Endothelial cell of umbilical vein (primary cell): ENCODE data around the gene KCNJ16. TPM values are rescaled to one million over a fixed set of nuclear protein-coding genes. Genes with fewer than 3 reads are reported as not detected.

Experiments used
- BruUV-seq: library from RNA; stranded (reverse); fragments of 400-500 nt; replicated peaks from 2 replicates; lab custom pipeline; 2021; lab: Mats Ljungman, UMichigan
- CTCF ChIA-PET: fragments of 300-600, 350-600 bp; sonication (Branson Sonifier 250); formaldehyde crosslinking; loops from one replicate; lab custom pipeline; 2021; ENCODE audit warnings: antibody characterized with exemption, inconsistent platforms; lab: Charles Lee
- POLR2A ChIA-PET: fragments of 300-600, 350-600 bp; sonication (Branson Sonifier 250); formaldehyde crosslinking; loops from one replicate; lab custom pipeline; 2021; ENCODE audit warnings: antibody characterized with exemption, inconsistent platforms; lab: Charles Lee
- DNase-seq: peaks from one replicate; pipeline ENCODE4 v3.0.0-alpha.2; 2011; ENCODE audit warnings: low read depth, low spot score
- FAIRE-seq: peaks from 2 replicates; lab custom pipeline; 2011; peaks lifted over from hg19 to GRCh38; lab: Jason Lieb, UNC
- H2AFZ ChIP-seq: 2 replicates; pipeline ENCODE4 v1.6.0; 2012; ENCODE audit warnings: low read depth, low read length, control low read depth, inconsistent platforms
- H3K27ac ChIP-seq: 2 replicates; pipeline ENCODE4 v1.5.1; 2011; ENCODE audit warnings: low read depth, mild to moderate bottlenecking, control low read depth, low read length, moderate library complexity; ENCODE audit not compliant: insufficient read depth
- H3K27me3 ChIP-seq, 2 experiments: 2 replicates each; pipeline versions ENCODE4 v1.6.0 to v1.6.1; 2011; ENCODE audit warnings: low read length in 2 of 2, mixed read lengths in 1 of 2; ENCODE audit not compliant: control insufficient read depth in 2 of 2, insufficient read depth in 2 of 2
- H3K36me3 ChIP-seq, 2 experiments: 2 replicates in 1 of 2; 3 replicates in 1 of 2; pipeline ENCODE4 v1.5.1; 2011; ENCODE audit warnings: low read length in 2 of 2, mild to moderate bottlenecking in 1 of 2, moderate library complexity in 1 of 2; ENCODE audit not compliant: control insufficient read depth in 2 of 2, insufficient read depth in 2 of 2; ENCODE audit errors: extremely low read depth in 1 of 2
- H3K4me1 ChIP-seq: 3 replicates; pipeline ENCODE4 v1.5.1; 2011; ENCODE audit warnings: mild to moderate bottlenecking, low read length; ENCODE audit not compliant: control insufficient read depth, insufficient read depth; ENCODE audit errors: extremely low read depth
- H3K4me2 ChIP-seq: 2 replicates; pipeline ENCODE4 v1.6.1; 2011; ENCODE audit warnings: low read length, control low read depth, mixed read lengths; ENCODE audit not compliant: insufficient read depth
- H3K4me3 ChIP-seq, 3 experiments: fragments of 200-600 bp in 1 of 3; sonication (generic), shearing (Covaris generic) in 1 of 3; replicated peaks in 1 of 3; 2 replicates each; pipeline ENCODE4 v1.5.1; 2011 to 2016; ENCODE audit warnings: control low read depth in 3 of 3, low read length in 3 of 3, mild to moderate bottlenecking in 2 of 3, inconsistent platforms in 1 of 3, low read depth in 1 of 3, moderate library complexity in 1 of 3; ENCODE audit not compliant: insufficient read depth in 1 of 3
- H3K79me2 ChIP-seq: 2 replicates; pipeline ENCODE4 v1.6.0; 2012; ENCODE audit warnings: low read length, inconsistent platforms; ENCODE audit not compliant: control insufficient read depth, insufficient read depth
- H3K9ac ChIP-seq: replicated peaks from 2 replicates; pipeline ENCODE3; 2011; ENCODE audit warnings: low read length, control low read depth; ENCODE audit not compliant: insufficient read depth; ENCODE audit errors: extremely low read depth
- H3K9me1 ChIP-seq: replicated peaks from 3 replicates; pipeline ENCODE4 v1.6.0; 2011; ENCODE audit warnings: mild to moderate bottlenecking, low read length; ENCODE audit not compliant: control insufficient read depth, insufficient read depth; ENCODE audit errors: extremely low read depth
- H3K9me3 ChIP-seq: replicated peaks from 2 replicates; pipeline ENCODE4 v1.5.1; 2012; ENCODE audit warnings: low read length, inconsistent platforms; ENCODE audit not compliant: control insufficient read depth, insufficient read depth
- H4K20me1 ChIP-seq: replicated peaks from 2 replicates; pipeline ENCODE3; 2011; ENCODE audit warnings: mild to moderate bottlenecking, low read length; ENCODE audit not compliant: control insufficient read depth, insufficient read depth; ENCODE audit errors: extremely low read depth
- CTCF ChIP-seq, 2 donors: IDR thresholded peaks; 1 replicate in 1 of 2; 2 replicates in 1 of 2; pipeline ENCODE4 v1.5.1; 2011; ENCODE audit warnings: low read length in 2 of 2, mild to moderate bottlenecking in 2 of 2, moderate library complexity in 2 of 2, control low read depth in 1 of 2, inconsistent platforms in 1 of 2, low read depth in 1 of 2; ENCODE audit not compliant: insufficient read depth in 1 of 2; ENCODE audit errors: extremely low read depth in 1 of 2
- EZH2 ChIP-seq: IDR thresholded peaks from 2 replicates; pipeline ENCODE4 v1.6.1; 2012; ENCODE audit warnings: borderline replicate concordance, low read depth, mild to moderate bottlenecking, moderate library complexity, low read length, inconsistent platforms; ENCODE audit not compliant: severe bottlenecking
- FOS ChIP-seq: IDR thresholded peaks from 2 replicates; pipeline ENCODE4 v1.6.1; 2011; ENCODE audit warnings: mild to moderate bottlenecking, low read length, moderate library complexity, borderline replicate concordance; ENCODE audit not compliant: insufficient read depth
- GATA2 ChIP-seq: IDR thresholded peaks from 2 replicates; pipeline ENCODE4 v1.7.0; 2011; ENCODE audit warnings: low read depth, mild to moderate bottlenecking, moderate library complexity, mixed read lengths, low read length; ENCODE audit not compliant: insufficient read length, insufficient read depth
- MYC ChIP-seq: IDR thresholded peaks from one replicate; pipeline ENCODE4 v1.6.1; 2011; ENCODE audit warnings: mild to moderate bottlenecking, low read depth, low read length
- POLR2A ChIP-seq: IDR thresholded peaks from 2 replicates; pipeline ENCODE4 v1.6.1; 2012; ENCODE audit warnings: low read depth, mild to moderate bottlenecking, control low read depth, low read length
- POLR2AphosphoS5 ChIP-seq: IDR thresholded peaks from 2 replicates; pipeline ENCODE4 v1.6.1; 2012; ENCODE audit warnings: low read depth, mild to moderate bottlenecking, control low read depth, low read length, moderate library complexity; ENCODE audit not compliant: insufficient read depth
- dilution Hi-C: fragments of 300-500 bp; cut with MboI; formaldehyde crosslinking; loops from one replicate; pipeline ENCODE4 v1.15.0; 2019; ENCODE audit warnings: low sequenced_read_pairs; ENCODE audit not compliant: extremely low pct_ligation_motif_present
- intact Hi-C: fragments of 100-400 bp; cut with micrococcal nuclease; formaldehyde crosslinking; loops from one replicate; pipeline ENCODE4 v1.10.0; 2022
- polyA plus RNA-seq, 4 experiments: library from polyadenylated mRNA; depleted of rRNA in 3 of 4; stranded (reverse) in 3 of 4; unstranded in 1 of 4; fragments of >200 nt; gene quantifications; 2 replicates each; pipeline versions ENCODE4 v1.2.1 to v1.2.3, GENCODE V29; 2011 to 2012; ENCODE audit warnings: missing spikeins in 1 of 4
- total RNA-seq: library from RNA; stranded (reverse); gene quantifications from 2 replicates; pipeline ENCODE4 v1.2.3, GENCODE V29; 2021
- TF ChIP-seq, protein P1 (sequence below): IDR thresholded peaks from 2 replicates; pipeline ENCODE4 v1.6.1; 2011; ENCODE audit not compliant: insufficient read depth, insufficient read length

The KCNJ16 gene
- total and polyA plus RNA-seq, 2 donors (not counting 3 experiments of a cell fraction or from before 2014, with no cell fraction given), result 0.07 TPM; not detected in 1

DNA sequence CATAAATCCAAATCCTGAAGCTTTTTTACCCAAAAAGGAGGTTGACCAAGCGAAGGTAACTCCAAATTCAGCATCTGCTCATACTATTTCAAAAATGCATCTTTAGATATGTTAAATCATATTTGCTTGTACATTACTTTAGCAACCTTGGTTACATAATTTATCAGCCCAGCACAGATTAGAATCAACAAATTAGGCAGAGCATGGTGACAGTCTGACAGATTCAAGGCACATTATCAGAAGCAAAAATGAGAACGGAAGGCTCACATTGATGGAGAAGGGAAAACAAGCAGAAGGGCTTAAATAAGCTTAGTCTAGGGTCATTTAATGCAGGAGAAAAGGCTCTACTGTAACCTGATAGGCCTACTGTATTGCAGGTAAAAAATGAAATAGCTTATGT is 90.4 kb downstream of the KCNJ16 start:
- FAIRE-seq, result no peak

More for the DNA sequence above, 90.4 kb downstream of the KCNJ16 start:
- H3K4me1 ChIP-seq, result peaks cover 36% of the 10 kb centered on the region
- H3K4me2 ChIP-seq, result no peak overlapping the region
- H3K4me3 ChIP-seq, result no peak overlapping the region
- no peak for TF ChIP-seq GATA2
- no peak for TF ChIP-seq CTCF (IDR thresholded peaks at IDR 0.05; ENCODE audit: extremely low read depth in 1 of 2, insufficient read depth in 1 of 2, low read depth in 1 of 2, low read length in 2 of 2)
- no peak for TF ChIP-seq MYC
- TF ChIP-seq, protein P1, sequence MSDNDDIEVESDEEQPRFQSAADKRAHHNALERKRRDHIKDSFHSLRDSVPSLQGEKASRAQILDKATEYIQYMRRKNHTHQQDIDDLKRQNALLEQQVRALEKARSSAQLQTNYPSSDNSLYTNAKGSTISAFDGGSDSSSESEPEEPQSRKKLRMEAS, result no peak
- TF ChIP-seq FOS, result no peak
- no peak for TF ChIP-seq EZH2
- TF ChIP-seq POLR2AphosphoS5, result no peak
- no peak for TF ChIP-seq POLR2A
- no peak overlapping the region for H3K27ac ChIP-seq
- no peaks in the 10 kb centered on the region for H3K27me3 ChIP-seq
- dilution Hi-C loops (no loop called here), intact Hi-C loops (loop anchor here (5.0 kb wide), 3 partner anchors 387 to 748 kb away; no protein-coding TSS in a partner anchor)
- no peaks in the 10 kb centered on the region for H3K36me3 ChIP-seq
- H3K9me1 ChIP-seq, result no peaks in the 10 kb centered on the region
- POLR2A ChIA-PET, result no interaction called here
- CTCF ChIA-PET, result interaction anchor here (0.8 to 3.6 kb wide), 7 partner anchors 13 to 639 kb away, joined by 3 to 33 read pairs (median 4); no protein-coding TSS in a partner anchor
- H3K9me3 ChIP-seq, result no peaks in the 10 kb centered on the region
- H3K9ac ChIP-seq, result no peak overlapping the region
- H4K20me1 ChIP-seq, result no peaks in the 10 kb centered on the region
- DNase-seq, result no peak
- BruUV-seq, result no TSS peak
- H3K79me2 ChIP-seq, result peaks cover 10% of the 10 kb centered on the region
- H2AFZ ChIP-seq, result no peak overlapping the region
